Measurements from ENCODE around the gene SOX12.

DNA sequence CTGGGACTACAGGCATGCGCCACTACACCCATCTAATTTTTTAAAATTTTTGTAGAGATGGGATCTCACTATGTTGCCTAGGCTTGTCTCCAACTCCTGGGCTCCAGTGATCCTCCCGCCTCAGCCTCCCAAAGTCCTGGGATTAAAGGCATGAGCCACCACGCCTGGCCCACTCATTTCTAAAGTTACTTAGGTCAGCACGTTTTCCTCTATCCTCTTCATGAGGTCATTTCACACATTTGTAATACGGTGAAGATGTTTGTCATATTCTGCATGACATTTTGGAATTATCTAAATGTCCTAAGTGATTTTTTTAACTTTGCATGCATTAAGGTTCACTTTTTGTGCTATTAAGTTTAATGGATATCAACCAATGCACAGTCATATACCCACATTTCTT is 11.9 kb upstream of the SOX12 start:
- TF ChIP-seq, protein P1, sequence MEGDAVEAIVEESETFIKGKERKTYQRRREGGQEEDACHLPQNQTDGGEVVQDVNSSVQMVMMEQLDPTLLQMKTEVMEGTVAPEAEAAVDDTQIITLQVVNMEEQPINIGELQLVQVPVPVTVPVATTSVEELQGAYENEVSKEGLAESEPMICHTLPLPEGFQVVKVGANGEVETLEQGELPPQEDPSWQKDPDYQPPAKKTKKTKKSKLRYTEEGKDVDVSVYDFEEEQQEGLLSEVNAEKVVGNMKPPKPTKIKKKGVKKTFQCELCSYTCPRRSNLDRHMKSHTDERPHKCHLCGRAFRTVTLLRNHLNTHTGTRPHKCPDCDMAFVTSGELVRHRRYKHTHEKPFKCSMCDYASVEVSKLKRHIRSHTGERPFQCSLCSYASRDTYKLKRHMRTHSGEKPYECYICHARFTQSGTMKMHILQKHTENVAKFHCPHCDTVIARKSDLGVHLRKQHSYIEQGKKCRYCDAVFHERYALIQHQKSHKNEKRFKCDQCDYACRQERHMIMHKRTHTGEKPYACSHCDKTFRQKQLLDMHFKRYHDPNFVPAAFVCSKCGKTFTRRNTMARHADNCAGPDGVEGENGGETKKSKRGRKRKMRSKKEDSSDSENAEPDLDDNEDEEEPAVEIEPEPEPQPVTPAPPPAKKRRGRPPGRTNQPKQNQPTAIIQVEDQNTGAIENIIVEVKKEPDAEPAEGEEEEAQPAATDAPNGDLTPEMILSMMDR (IDR thresholded peaks at IDR 0.05) = no peak
- TF ChIP-seq POLR2A (IDR thresholded peaks at IDR 0.05) = no peak

Data from uterus (tissue), 2 donors.